Loucy (cell line): ENCODE measurements around the gene AKT1S1.

Experiments used
- H2AFZ ChIP-seq: fragments of 200-600 bp; sonication (generic); 2 replicates; pipeline ENCODE4 v1.6.0; 2016; ENCODE audit warnings: antibody characterized with exemption, mild to moderate bottlenecking, low read length, moderate library complexity
- H3F3A ChIP-seq: fragments of 200-600 bp; 2 replicates; pipeline ENCODE4 v1.6.0; 2016; ENCODE audit warnings: antibody characterized with exemption, low read depth, mild to moderate bottlenecking
- H3K27me3 ChIP-seq: fragments of 200-600 bp; sonication (generic); 2 replicates; pipeline ENCODE4 v1.6.1; 2014; ENCODE audit warnings: low read length, mild to moderate bottlenecking; ENCODE audit not compliant: insufficient read depth, poor library complexity, severe bottlenecking
- H3K36me3 ChIP-seq: fragments of 200-600 bp; sonication (generic); 2 replicates; pipeline ENCODE4 v1.6.1; 2016; ENCODE audit warnings: low read length; ENCODE audit not compliant: insufficient read depth
- H3K4me1 ChIP-seq: fragments of 200-600 bp; sonication (generic); 2 replicates; pipeline ENCODE4 v1.5.1; 2014; ENCODE audit warnings: low read length, mild to moderate bottlenecking; ENCODE audit not compliant: insufficient read depth, poor library complexity, severe bottlenecking
- H3K4me2 ChIP-seq: fragments of 200-600 bp; sonication (generic); 2 replicates; pipeline ENCODE4 v1.6.0; 2014; ENCODE audit warnings: antibody characterized with exemption, low read length, low read depth, mild to moderate bottlenecking; ENCODE audit not compliant: poor library complexity, severe bottlenecking
- H3K4me3 ChIP-seq: fragments of 200-600 bp; sonication (generic); 2 replicates; pipeline ENCODE4 v1.5.1; 2014; ENCODE audit warnings: low read length, mild to moderate bottlenecking, mixed read lengths; ENCODE audit not compliant: poor library complexity, severe bottlenecking
- H3K79me2 ChIP-seq: fragments of 200-600 bp; sonication (generic); 2 replicates; pipeline ENCODE4 v1.6.1; 2014; ENCODE audit warnings: low read length; ENCODE audit not compliant: insufficient read depth
- H3K9ac ChIP-seq: fragments of 200-600 bp; sonication (generic); 2 replicates; pipeline ENCODE4 v1.6.0; 2014; ENCODE audit warnings: mild to moderate bottlenecking, low read depth, low read length, moderate library complexity; ENCODE audit not compliant: poor library complexity, severe bottlenecking
- H3K9me2 ChIP-seq: fragments of 200-600 bp; sonication (generic); replicated peaks from 2 replicates; pipeline ENCODE4 v1.6.1; 2016; ENCODE audit warnings: low read depth, low read length, mixed read lengths
- H3K9me3 ChIP-seq: fragments of 200-600 bp; sonication (generic); 2 replicates; pipeline ENCODE4 v1.6.1; 2014; ENCODE audit warnings: mild to moderate bottlenecking, antibody characterized with exemption, low read length, low read depth; ENCODE audit not compliant: insufficient read depth
- H4K20me1 ChIP-seq: fragments of 200-600 bp; sonication (generic); 2 replicates; pipeline ENCODE4 v1.6.0; 2014; ENCODE audit warnings: antibody characterized with exemption, low read length, mild to moderate bottlenecking; ENCODE audit not compliant: insufficient read depth, poor library complexity, severe bottlenecking
- EZH2phosphoT487 ChIP-seq: fragments of 200-600 bp; IDR thresholded peaks from 2 replicates; pipeline ENCODE4 v1.6.1; 2018; ENCODE audit warnings: antibody characterized with exemption, mild to moderate bottlenecking, moderate library complexity, borderline replicate concordance
- TF ChIP-seq, protein P1 (sequence below): fragments of 200-600 bp; sonication (generic); conservative IDR thresholded peaks from 2 replicates; pipeline ENCODE4 v1.5.1; 2014; ENCODE audit warnings: mild to moderate bottlenecking, antibody characterized with exemption, low read length

Gene AKT1S1

DNA sequence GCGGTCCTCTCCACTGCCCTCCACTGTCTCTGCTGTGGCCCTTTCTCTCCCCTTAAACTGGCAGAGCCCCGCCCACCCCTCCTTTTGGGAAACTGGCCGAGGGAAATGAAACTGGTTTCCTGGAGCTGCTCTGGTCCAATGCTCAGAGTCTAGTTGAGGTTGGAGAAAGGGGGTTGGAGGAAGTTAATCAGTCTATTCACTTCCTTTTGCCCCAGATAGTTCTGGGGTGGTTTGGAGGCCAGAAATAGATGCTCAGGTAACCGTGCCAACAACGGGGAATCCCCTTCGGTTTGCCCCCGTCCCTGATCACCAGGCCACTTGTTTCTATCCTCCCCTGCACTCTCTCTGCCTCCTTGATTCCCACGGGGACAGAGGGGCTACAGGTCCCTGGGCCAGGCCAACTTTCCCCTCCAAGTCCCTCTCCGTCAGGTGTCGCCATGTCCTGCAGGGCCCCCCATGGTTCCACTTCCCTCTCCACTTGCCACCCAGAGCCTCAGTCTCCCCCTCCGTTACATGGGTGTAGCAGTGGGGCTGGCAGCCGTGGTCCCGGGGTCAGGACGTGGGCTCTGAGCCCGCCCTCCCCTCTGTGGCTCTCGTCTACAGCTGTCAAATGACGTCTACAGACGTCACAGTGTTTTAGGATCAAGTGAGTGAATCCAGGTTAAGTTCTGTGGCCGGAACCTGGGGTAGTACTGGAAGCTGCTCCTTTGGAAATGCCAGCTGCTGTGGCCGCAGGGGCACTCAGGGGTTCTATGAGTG lies 19.9 kb upstream of the AKT1S1 start, which contains the start of gene IL4I1:
Gene IL4I1, minus strand, starts transcription at position 25 of the 759 bp plus-strand sequence. CDS start 727 bp downstream, outside the sequence.
- peaks cover 27% of the 10 kb centered on the region for H3K4me1 ChIP-seq
- no peaks in the 10 kb centered on the region for H3K27me3 ChIP-seq
- H3K79me2 ChIP-seq = no peaks in the 10 kb centered on the region
- peak within 1 kb of the TSS; percentile 85 for H3K4me2 ChIP-seq
- peak within 1 kb of the TSS; percentile 65 for H3K9ac ChIP-seq
- TF ChIP-seq, protein P1, sequence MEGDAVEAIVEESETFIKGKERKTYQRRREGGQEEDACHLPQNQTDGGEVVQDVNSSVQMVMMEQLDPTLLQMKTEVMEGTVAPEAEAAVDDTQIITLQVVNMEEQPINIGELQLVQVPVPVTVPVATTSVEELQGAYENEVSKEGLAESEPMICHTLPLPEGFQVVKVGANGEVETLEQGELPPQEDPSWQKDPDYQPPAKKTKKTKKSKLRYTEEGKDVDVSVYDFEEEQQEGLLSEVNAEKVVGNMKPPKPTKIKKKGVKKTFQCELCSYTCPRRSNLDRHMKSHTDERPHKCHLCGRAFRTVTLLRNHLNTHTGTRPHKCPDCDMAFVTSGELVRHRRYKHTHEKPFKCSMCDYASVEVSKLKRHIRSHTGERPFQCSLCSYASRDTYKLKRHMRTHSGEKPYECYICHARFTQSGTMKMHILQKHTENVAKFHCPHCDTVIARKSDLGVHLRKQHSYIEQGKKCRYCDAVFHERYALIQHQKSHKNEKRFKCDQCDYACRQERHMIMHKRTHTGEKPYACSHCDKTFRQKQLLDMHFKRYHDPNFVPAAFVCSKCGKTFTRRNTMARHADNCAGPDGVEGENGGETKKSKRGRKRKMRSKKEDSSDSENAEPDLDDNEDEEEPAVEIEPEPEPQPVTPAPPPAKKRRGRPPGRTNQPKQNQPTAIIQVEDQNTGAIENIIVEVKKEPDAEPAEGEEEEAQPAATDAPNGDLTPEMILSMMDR = no peak
- TF ChIP-seq EZH2phosphoT487 = no peak
- no peaks in the 10 kb centered on the region for H3F3A ChIP-seq
- H2AFZ ChIP-seq = no peak within 1 kb of the TSS; the same call in 1 of the 2 replicates
- H3K9me2 ChIP-seq = no peaks in the 10 kb centered on the region
- no peaks in the 10 kb centered on the region for H3K9me3 ChIP-seq
- H4K20me1 ChIP-seq = no peaks in the 10 kb centered on the region
- H3K36me3 ChIP-seq = no peaks in the 10 kb centered on the region
- peak within 1 kb of the TSS; percentile 57 for H3K4me3 ChIP-seq

DNA sequence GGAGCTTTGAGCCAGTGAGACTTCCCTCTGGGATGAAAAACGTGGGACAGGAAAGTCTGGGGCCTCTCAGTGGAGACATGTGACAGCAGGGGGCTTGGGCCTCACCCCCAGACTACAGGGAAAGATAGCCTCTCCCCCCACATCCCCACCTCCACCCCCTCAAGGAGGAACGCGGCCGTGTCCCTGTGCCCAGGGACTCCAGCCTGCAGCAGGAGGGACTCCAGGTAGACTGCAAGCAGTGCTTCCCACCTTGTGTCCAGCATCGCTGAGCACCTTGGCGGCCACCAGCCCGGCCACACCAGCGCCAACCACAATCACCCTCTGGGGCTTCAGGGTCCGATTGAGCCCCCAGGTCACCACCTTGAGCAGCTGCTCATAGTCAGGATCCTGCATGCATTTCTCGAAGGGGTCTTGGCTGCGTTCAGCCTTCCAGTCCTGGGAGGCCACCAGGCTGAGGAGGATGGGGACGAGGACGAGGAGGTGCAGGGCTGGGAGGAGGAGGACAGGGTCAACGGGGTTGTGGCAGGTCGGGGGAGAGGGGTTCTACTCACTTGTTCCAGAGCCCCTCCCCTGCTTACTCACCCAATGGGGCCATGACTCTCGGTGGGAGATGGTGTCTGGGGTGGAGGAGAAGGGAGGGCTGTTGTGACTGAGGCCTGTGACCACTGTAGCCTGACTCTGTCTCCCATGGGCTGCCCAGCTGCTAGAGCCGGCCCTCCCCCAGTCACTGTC lies 18.6 kb upstream of the AKT1S1 start:
- Histone ChIP-seq H2AFZ (no peak overlapping the region), H3K9ac (peak overlapping the region; percentile 65), H3K27me3 (no peaks in the 10 kb centered on the region), H4K20me1 (no peaks in the 10 kb centered on the region), H3F3A (no peaks in the 10 kb centered on the region), H3K4me3 (peak overlapping the region; percentile 57), H3K79me2 (no peaks in the 10 kb centered on the region), H3K9me3 (no peaks in the 10 kb centered on the region), H3K36me3 (no peaks in the 10 kb centered on the region), H3K9me2 (no peaks in the 10 kb centered on the region), H3K4me1 (peaks cover 27% of the 10 kb centered on the region), H3K4me2 (peak overlapping the region; percentile 85)
- TF ChIP-seq, protein P1 = no peak
- TF ChIP-seq EZH2phosphoT487 = no peak

DNA sequence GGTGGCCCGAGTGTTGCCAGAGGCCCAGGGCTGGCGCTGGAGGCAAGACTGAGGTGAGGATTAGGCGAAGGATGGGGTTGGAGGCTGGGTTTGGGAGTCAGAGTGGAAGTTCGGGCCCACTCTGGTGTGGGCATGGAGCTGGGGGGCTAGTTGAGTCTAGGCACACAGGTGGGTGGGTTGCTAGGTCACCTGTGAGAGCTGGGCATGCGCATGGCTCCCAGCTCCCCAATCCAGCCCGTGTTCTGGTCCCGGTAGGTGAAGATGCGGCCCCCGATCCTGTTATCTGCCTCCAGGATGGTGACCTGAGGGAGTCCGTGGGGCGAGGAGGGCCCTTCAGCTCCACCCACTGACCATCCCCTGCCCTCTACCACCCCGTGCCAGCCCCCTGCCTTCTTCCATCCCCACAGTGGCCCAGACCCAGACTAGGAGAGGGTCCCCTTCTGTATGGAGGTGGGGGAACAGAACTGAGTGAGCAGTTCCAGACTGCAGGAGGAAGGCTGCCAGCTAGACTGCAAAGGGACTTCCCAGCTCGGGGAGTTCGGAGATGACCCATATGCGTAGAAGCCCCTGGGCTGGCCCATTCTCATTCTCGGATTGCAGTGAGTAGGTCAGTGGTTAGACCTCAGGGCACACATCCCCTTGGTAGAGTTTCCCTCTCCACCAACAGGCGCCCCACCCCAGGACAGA lies 17.9 kb upstream of the AKT1S1 start:
- TF ChIP-seq EZH2phosphoT487 = no peak
- TF ChIP-seq, protein P1 = no peak
- H3K4me1 ChIP-seq = peaks cover 27% of the 10 kb centered on the region
- no peak overlapping the region for H3K9ac ChIP-seq
- no peaks in the 10 kb centered on the region for H3K9me3 ChIP-seq
- no peaks in the 10 kb centered on the region for H3F3A ChIP-seq
- H3K9me2 ChIP-seq = no peaks in the 10 kb centered on the region
- no peak overlapping the region for H2AFZ ChIP-seq
- H3K4me3 ChIP-seq = no peak overlapping the region
- no peaks in the 10 kb centered on the region for H3K27me3 ChIP-seq
- H3K36me3 ChIP-seq = no peaks in the 10 kb centered on the region
- H3K79me2 ChIP-seq = no peaks in the 10 kb centered on the region
- H3K4me2 ChIP-seq = no peak overlapping the region
- no peaks in the 10 kb centered on the region for H4K20me1 ChIP-seq
